ENCODE measurements around the gene UBE4B. TPM values are rescaled to one million over a fixed set of nuclear protein-coding genes. Genes with fewer than 3 reads are reported as not detected.

The UBE4B gene
- 45.0 and 47.1 TPM in 2 replicates for total RNA-seq

GRCh38 chr1:10032590-10033358, at the start of gene UBE4B:
Gene UBE4B, plus strand, starts transcription at chr1:10032958. Its CDS starts 713 bp downstream, at chr1:10033671.
- Histone ChIP-seq H3K36me3 (ENCODE audit: control insufficient read depth, insufficient read depth, low read length) (no peaks in the 10 kb centered on the region), H3K4me3 (ENCODE audit: low read depth, low read length) (peak within 1 kb of the TSS; percentile 67), H3K27me3 (ENCODE audit: control insufficient read depth, insufficient read depth, low read length) (no peaks in the 10 kb centered on the region)
- peak; percentile 78 for DNase-seq (ENCODE audit: low read depth)
- peak; percentile 79 for TF ChIP-seq CTCF (IDR thresholded peaks at IDR 0.05; ENCODE audit: insufficient read depth, low read length, poor library complexity, severe bottlenecking)

GRCh38 chr1:9984253-9984652, 48.5 kb upstream of the UBE4B start:
- DNase-seq (ENCODE audit: low read depth): no peak
- H3K27me3 ChIP-seq (ENCODE audit: control insufficient read depth, insufficient read depth, low read length): no peaks in the 10 kb centered on the region
- H3K4me3 ChIP-seq (ENCODE audit: low read depth, low read length): no peak overlapping the region
- TF ChIP-seq CTCF (IDR thresholded peaks at IDR 0.05; ENCODE audit: insufficient read depth, low read length, poor library complexity, severe bottlenecking): no peak
- no peaks in the 10 kb centered on the region for H3K36me3 ChIP-seq (ENCODE audit: control insufficient read depth, insufficient read depth, low read length)

- no peak for DNase-seq (ENCODE audit: low read depth)
- no peak overlapping the region for H3K4me3 ChIP-seq (ENCODE audit: low read depth, low read length)
- TF ChIP-seq CTCF (IDR thresholded peaks at IDR 0.05; ENCODE audit: insufficient read depth, low read length, poor library complexity, severe bottlenecking): no peak
- no peaks in the 10 kb centered on the region for H3K36me3 ChIP-seq (ENCODE audit: control insufficient read depth, insufficient read depth, low read length)
- no peaks in the 10 kb centered on the region for H3K27me3 ChIP-seq (ENCODE audit: control insufficient read depth, insufficient read depth, low read length)
Measured at GRCh38 chr1:9985001-9985400, 47.8 kb upstream of the UBE4B start.

- no peak overlapping the region for H3K4me3 ChIP-seq (ENCODE audit: low read depth, low read length)
- H3K27me3 ChIP-seq (ENCODE audit: control insufficient read depth, insufficient read depth, low read length): no peaks in the 10 kb centered on the region
- DNase-seq (ENCODE audit: low read depth): no peak
- H3K36me3 ChIP-seq (ENCODE audit: control insufficient read depth, insufficient read depth, low read length): no peaks in the 10 kb centered on the region
- TF ChIP-seq CTCF (IDR thresholded peaks at IDR 0.05; ENCODE audit: insufficient read depth, low read length, poor library complexity, severe bottlenecking): no peak
Measured at GRCh38 chr1:9989773-9990172, 43.0 kb upstream of the UBE4B start.

- Histone ChIP-seq H3K36me3 (ENCODE audit: control insufficient read depth, insufficient read depth, low read length) (no peaks in the 10 kb centered on the region), H3K27me3 (ENCODE audit: control insufficient read depth, insufficient read depth, low read length) (no peaks in the 10 kb centered on the region), H3K4me3 (ENCODE audit: low read depth, low read length) (no peak overlapping the region)
- DNase-seq (ENCODE audit: low read depth): no peak
- TF ChIP-seq CTCF (IDR thresholded peaks at IDR 0.05; ENCODE audit: insufficient read depth, low read length, poor library complexity, severe bottlenecking): no peak
Measured at GRCh38 chr1:9990944-9991343, 41.8 kb upstream of the UBE4B start.

GRCh38 chr1:9992910-9993309, 39.8 kb upstream of the UBE4B start:
- no peak for TF ChIP-seq CTCF (IDR thresholded peaks at IDR 0.05; ENCODE audit: insufficient read depth, low read length, poor library complexity, severe bottlenecking)
- peaks cover 10% of the 10 kb centered on the region for H3K27me3 ChIP-seq (ENCODE audit: control insufficient read depth, insufficient read depth, low read length)
- no peak for DNase-seq (ENCODE audit: low read depth)
- no peak overlapping the region for H3K4me3 ChIP-seq (ENCODE audit: low read depth, low read length)
- H3K36me3 ChIP-seq (ENCODE audit: control insufficient read depth, insufficient read depth, low read length): no peaks in the 10 kb centered on the region
